GM20000 (cell line): ENCODE data around the gene STXBP4.

Source experiments
- DNase-seq: peaks from one replicate; pipeline ENCODE4 v3.0.0; 2012; ENCODE audit warnings: low spot score
- TF ChIP-seq, protein P1 (sequence below): IDR thresholded peaks from 2 replicates; pipeline ENCODE4 v1.5.1; 2012; ENCODE audit warnings: mild to moderate bottlenecking, control low read depth; ENCODE audit errors: extremely low read depth, missing control alignments

Gene STXBP4

GRCh38 chr17:54979657-54980056 lies 11.1 kb downstream of the STXBP4 start:
- TF ChIP-seq, protein P1, sequence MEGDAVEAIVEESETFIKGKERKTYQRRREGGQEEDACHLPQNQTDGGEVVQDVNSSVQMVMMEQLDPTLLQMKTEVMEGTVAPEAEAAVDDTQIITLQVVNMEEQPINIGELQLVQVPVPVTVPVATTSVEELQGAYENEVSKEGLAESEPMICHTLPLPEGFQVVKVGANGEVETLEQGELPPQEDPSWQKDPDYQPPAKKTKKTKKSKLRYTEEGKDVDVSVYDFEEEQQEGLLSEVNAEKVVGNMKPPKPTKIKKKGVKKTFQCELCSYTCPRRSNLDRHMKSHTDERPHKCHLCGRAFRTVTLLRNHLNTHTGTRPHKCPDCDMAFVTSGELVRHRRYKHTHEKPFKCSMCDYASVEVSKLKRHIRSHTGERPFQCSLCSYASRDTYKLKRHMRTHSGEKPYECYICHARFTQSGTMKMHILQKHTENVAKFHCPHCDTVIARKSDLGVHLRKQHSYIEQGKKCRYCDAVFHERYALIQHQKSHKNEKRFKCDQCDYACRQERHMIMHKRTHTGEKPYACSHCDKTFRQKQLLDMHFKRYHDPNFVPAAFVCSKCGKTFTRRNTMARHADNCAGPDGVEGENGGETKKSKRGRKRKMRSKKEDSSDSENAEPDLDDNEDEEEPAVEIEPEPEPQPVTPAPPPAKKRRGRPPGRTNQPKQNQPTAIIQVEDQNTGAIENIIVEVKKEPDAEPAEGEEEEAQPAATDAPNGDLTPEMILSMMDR, result no peak
- no peak for DNase-seq

DNA sequence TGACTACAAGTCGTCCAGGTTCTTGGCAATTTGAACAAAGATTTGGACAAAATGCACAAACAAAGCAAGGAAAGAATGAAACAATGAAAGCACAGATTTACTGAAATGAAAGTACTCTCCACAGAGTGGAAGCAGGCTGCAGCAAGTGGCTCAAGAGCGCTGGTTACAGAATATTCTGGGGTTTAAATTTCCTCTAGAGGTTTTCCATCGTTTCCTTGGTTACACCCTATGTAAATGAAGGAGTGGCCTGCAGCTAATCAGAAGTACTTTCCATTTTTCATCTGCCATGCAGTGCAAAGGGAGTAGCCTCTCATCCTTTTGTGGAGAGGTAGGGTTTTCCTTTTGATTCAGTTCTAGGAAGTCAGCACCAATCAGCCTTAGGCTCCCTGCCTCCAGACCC lies 11.8 kb downstream of the STXBP4 start:
- no peak for DNase-seq
- TF ChIP-seq, protein P1, result no peak

DNA sequence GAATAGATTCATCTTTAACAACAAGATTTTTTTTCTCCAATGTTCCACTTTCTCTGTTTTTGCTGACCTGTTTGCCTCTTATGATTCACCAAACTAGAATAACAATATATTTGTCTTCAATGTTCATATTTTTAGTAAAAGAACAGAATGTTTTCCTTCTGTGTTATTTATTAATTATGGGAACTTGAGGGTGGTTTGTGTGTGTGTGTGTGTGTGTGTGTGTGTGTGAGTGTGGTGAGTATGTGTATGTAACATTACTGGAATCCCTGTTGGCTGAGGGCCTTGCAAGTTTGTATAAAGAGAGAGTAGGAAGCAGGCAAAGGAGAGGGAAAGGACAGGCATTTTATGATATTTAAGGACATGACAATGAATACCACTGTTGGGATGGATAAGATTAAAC lies 13.8 kb downstream of the STXBP4 start:
- no peak for DNase-seq

DNA sequence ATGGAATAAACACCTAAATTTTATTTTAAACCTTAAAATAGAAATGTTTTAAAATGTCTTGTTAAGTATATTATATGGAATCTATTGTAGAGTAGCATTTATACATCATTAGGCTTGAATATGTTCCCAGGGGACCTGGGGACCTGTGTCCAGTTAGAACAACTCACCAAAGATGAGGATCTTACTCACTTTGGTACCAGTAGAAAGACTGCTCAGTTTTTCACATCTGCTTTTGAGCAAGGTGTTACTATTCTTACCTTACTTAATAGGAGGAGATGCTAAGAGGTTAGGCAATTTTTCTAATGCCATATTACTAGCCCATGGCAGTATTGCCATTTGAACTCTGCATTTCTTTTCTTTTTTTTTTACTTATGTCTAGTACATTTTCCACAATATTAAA lies 14.7 kb downstream of the STXBP4 start:
- DNase-seq, result no peak
- TF ChIP-seq, protein P1, result no peak

More for the DNA sequence above, 13.8 kb downstream of the STXBP4 start:
- TF ChIP-seq, protein P1, result no peak

DNA sequence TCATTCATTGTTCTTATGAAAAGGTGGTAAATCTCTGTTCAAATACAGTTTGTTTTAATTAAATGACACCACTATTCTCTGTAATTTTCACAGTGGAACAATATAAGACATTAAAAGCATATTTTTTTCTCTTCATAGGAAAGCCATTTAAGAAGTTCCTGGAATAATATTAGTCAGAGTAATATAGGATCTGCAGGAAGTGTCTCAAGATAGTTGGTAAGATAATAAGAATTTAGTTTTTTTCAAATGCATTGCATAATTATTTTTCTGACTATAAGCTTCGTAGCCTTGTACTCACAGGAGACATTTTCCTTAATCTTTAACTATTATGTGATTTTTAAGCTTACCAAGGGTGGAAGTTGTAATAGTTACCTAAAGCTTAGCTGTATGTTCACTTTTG lies 16.9 kb downstream of the STXBP4 start:
- TF ChIP-seq, protein P1, result no peak
- no peak for DNase-seq

DNA sequence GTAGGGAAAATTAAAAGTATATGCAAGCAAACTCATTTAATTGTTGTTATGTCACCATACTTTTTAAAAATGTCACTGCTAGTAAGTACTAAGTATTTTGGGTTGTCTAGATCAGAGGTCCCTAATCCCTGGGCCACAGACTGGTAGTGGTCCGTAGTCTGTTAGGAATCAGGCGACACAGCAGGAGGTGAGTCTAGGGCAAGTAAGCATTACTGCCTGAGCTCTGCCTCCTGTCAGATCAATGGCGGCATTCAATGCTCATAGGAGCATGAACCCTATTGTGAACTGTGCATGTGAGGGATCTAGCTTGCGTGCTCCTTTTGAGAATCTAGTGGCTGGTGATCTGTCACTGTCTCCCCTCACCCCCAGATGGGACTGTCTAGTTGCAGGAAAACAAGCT lies 21.6 kb downstream of the STXBP4 start:
- DNase-seq, result no peak

DNA sequence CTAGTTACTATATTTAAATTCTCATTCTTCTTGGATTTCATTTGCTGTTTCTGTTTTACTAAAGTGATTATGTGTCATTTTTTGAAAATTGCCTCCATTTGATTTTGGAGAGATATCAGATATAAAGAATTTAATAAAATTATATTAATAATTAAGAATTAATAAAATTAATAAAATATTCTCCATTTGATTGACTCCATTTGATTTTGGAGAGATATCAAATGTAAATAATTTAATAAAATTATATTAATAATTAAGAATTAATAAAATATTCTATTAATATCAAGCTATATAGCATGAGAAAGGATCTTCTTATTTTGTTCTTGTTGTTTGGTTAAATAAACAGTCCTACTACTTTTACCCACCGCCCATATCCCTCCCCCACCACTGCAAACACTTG lies 23.0 kb downstream of the STXBP4 start:
- TF ChIP-seq, protein P1, result no peak
- no peak for DNase-seq

More for the DNA sequence above, 21.6 kb downstream of the STXBP4 start:
- TF ChIP-seq, protein P1, result no peak
